Right ventricle myocardium inferior (tissue), 1 donor: Measurements from ENCODE around the gene MMP25. TPM values are rescaled to one million over a fixed set of nuclear protein-coding genes. Genes with fewer than 3 reads are reported as not detected.
"Not testable (repeated sequence)": the region's sequence is repeated elsewhere in the genome, so short reads cannot be mapped to it uniquely, and the experiment has no call there.

Experiments used
- ATAC-seq: fragments of 200-7000 bp; cut with Tn5 transposase; one replicate; pipeline ENCODE4 v1.9.1; 2020; ENCODE audit warnings: mild to moderate bottlenecking, moderate library complexity
- DNase-seq: peaks from one replicate; pipeline ENCODE4 v3.0.0; 2021; ENCODE audit errors: missing footprints
- intact Hi-C: fragments of 100-400 bp; cut with DNase I; formaldehyde crosslinking; loops from one replicate; pipeline ENCODE4 v1.11.0; 2022
- total RNA-seq: library from RNA; stranded (reverse); fragmentation: NEBNext Ultra II Directional; extraction: Animal tissue kit (Norgen Biotek cat#: 25700); gene quantifications from one replicate; pipeline ENCODE4 v1.2.1, GENCODE V29; 2021
- donor health status: DM: no; HTN: yes; CAD: no; lungs with severe emphysema.

Gene MMP25
- total RNA-seq, 1 donor from 2014 or later, result 1.7 TPM

- no peak for DNase-seq
- intact Hi-C loops, result no loop called here
- peak; percentile 73 for ATAC-seq
Observed at GRCh38 chr16:3065069-3065741, 18.8 kb downstream of the MMP25 start, which contains the start of gene IL32. Gene IL32, plus strand, starts transcription at chr16:3065640. Its CDS starts 172 bp downstream, at chr16:3065812.

GRCh38 chr16:3065742-3066439 is 19.5 kb downstream of the MMP25 start:
- intact Hi-C loops, result no loop called here
- DNase-seq (no peak), ATAC-seq (no peak)

GRCh38 chr16:3066440-3066748 is 20.0 kb downstream of the MMP25 start:
- no peak for ATAC-seq
- peak; percentile 47 for DNase-seq
- intact Hi-C loops, result no loop called here

GRCh38 chr16:3068487-3068886 is 22.1 kb downstream of the MMP25 start:
- intact Hi-C loops, result no loop called here
- ATAC-seq (no peak), DNase-seq (no peak)

GRCh38 chr16:3069146-3069545 is 22.8 kb downstream of the MMP25 start:
- DNase-seq, intact Hi-C loops, ATAC-seq: not testable (repeated sequence)

GRCh38 chr16:3070608-3071111 is 24.3 kb downstream of the MMP25 start:
- ATAC-seq, result no peak
- no peak for DNase-seq
- intact Hi-C loops, result no loop called here

- ATAC-seq (no peak), DNase-seq (no peak)
- intact Hi-C loops, result no loop called here
Observed at GRCh38 chr16:3071655-3072054, 25.3 kb downstream of the MMP25 start.

GRCh38 chr16:3072148-3072547 is 25.8 kb downstream of the MMP25 start:
- DNase-seq, ATAC-seq, intact Hi-C loops: not testable (repeated sequence)

GRCh38 chr16:3072576-3073263 is 26.4 kb downstream of the MMP25 start:
- intact Hi-C loops, ATAC-seq, DNase-seq: not testable (repeated sequence)

- DNase-seq, result no peak
- no peak for ATAC-seq
- intact Hi-C loops, result no loop called here
Observed at GRCh38 chr16:3073448-3073847, 27.1 kb downstream of the MMP25 start.

GRCh38 chr16:3074860-3075522 is 28.6 kb downstream of the MMP25 start:
- peak; percentile 29 for ATAC-seq
- peak; percentile 84 for DNase-seq
- intact Hi-C loops, result no loop called here

GRCh38 chr16:3075523-3075915 is 29.2 kb downstream of the MMP25 start:
- intact Hi-C loops, result no loop called here
- DNase-seq, result no peak
- ATAC-seq, result peak; percentile 72

- intact Hi-C loops, ATAC-seq, DNase-seq: not testable (repeated sequence)
Observed at GRCh38 chr16:3075946-3076345, 29.6 kb downstream of the MMP25 start.

GRCh38 chr16:3076577-3076976 is 30.2 kb downstream of the MMP25 start:
- intact Hi-C loops, result no loop called here
- DNase-seq, result no peak

GRCh38 chr16:3080024-3080423 is 33.7 kb downstream of the MMP25 start:
- intact Hi-C loops, result no loop called here
- ATAC-seq (no peak), DNase-seq (no peak)

More at GRCh38 chr16:3076577-3076976, 30.2 kb downstream of the MMP25 start:
- ATAC-seq, result no peak

GRCh38 chr16:3081957-3082356 is 35.6 kb downstream of the MMP25 start:
- DNase-seq, intact Hi-C loops, ATAC-seq: not testable (repeated sequence)

GRCh38 chr16:3083408-3083807 is 37.0 kb downstream of the MMP25 start:
- ATAC-seq, DNase-seq, intact Hi-C loops: not testable (repeated sequence)

GRCh38 chr16:3084491-3084890 is 38.1 kb downstream of the MMP25 start:
- intact Hi-C loops, result no loop called here
- no peak for DNase-seq
- no peak for ATAC-seq
